Ovary (tissue), 9 donors: ENCODE data around the gene CELF6. TPM values are rescaled to one million over a fixed set of nuclear protein-coding genes. Genes with fewer than 3 reads are reported as not detected.
A peak's percentile ranks its signal among the peaks of the same experiment; 100 is the strongest.

Experiments used
- DNase-seq, 5 donors: peaks; one replicate each; pipeline ENCODE4 v3.0.0-alpha.2; 2019 to 2020
- H3K27ac ChIP-seq, 2 donors: fragments of 200-600 bp; one replicate each; pipeline versions ENCODE4 v1.5.1 to v1.8.0; 2019 to 2022
- H3K27me3 ChIP-seq: fragments of 200-600 bp; one replicate; pipeline ENCODE4 v1.8.0; 2022
- H3K36me3 ChIP-seq: fragments of 200-600 bp; sonication (generic); one replicate; pipeline ENCODE4 v1.5.1; 2019
- H3K4me1 ChIP-seq: one replicate; pipeline ENCODE4 v1.8.1; 2013; ENCODE audit warnings: mild to moderate bottlenecking, moderate library complexity; ENCODE audit not compliant: insufficient read depth
- H3K4me3 ChIP-seq: fragments of 200-600 bp; sonication (generic); one replicate; pipeline ENCODE4 v1.5.1; 2017
- H3K9me3 ChIP-seq, 2 donors: fragments of 200-600 bp in 1 of 2; sonication (generic) in 1 of 2; one replicate each; pipeline versions ENCODE4 v1.5.1 to v1.8.1; 2013 to 2019; ENCODE audit warnings: mild to moderate bottlenecking in 1 of 2, moderate library complexity in 1 of 2
- CTCF ChIP-seq, 3 donors: fragments of 450-650 bp in 2 of 3; fragments of 200-600 bp in 1 of 3; IDR thresholded peaks; one replicate each; pipeline versions ENCODE4 v1.5.1 to v1.8.0; 2016 to 2022; ENCODE audit warnings: antibody characterized with exemption in 3 of 3, mild to moderate bottlenecking in 1 of 3
- EP300 ChIP-seq: sonication (generic); formaldehyde crosslinking; IDR thresholded peaks from one replicate; pipeline ENCODE4 v1.6.1; 2017; ENCODE audit warnings: antibody characterized with exemption
- POLR2A ChIP-seq: fragments of 450-650 bp; IDR thresholded peaks from one replicate; pipeline ENCODE4 v1.6.1; 2017; ENCODE audit warnings: antibody characterized with exemption, mild to moderate bottlenecking, moderate library complexity
- WGBS, 3 donors: extraction: QIAGEN DNeasy Blood & Tissue Kit in 1 of 3; methylation state at CpG; one replicate each; pipeline versions ENCODE4 v1.1.5 to v1.1.7; 2013 to 2017; 5-methylcytosine and 5-hydroxymethylcytosine counted together
- intact Hi-C, 4 donors: fragments of 100-400 bp; cut with DNase I; formaldehyde crosslinking; loops; one replicate each; pipeline versions ENCODE4 v1.11.0 to v1.15.1; 2022 to 2023
- polyA plus RNA-seq, 2 donors: library from polyadenylated mRNA; stranded (reverse); fragments of 200-250 nt in 1 of 2; fragments of 350-450 nt in 1 of 2; fragmentation: Illumina TruSeq in 1 of 2; extraction: RNeasy Lipid Tissue Mini Kit (QIAGEN cat#74804) in 1 of 2; gene quantifications; one replicate each; pipeline ENCODE4 v1.2.3, GENCODE V29; 2013 to 2014
- total RNA-seq, 7 donors: library from RNA; depleted of rRNA in 2 of 7; stranded (reverse); fragments of >200 nt in 2 of 7; fragmentation: NEBNext Ultra II Directional in 3 of 7; extraction: Animal tissue kit (Norgen Biotek cat#: 25700) in 3 of 7; gene quantifications; one replicate each; pipeline versions ENCODE4 v1.1.0 to v1.2.4, GENCODE V29; 2016 to 2023
- donor health status: DM: no; HTN: no; CAD: no; lungs with moderate emphysema.
- donor health status: DM: no; HTN: no; CAD: no.
- donor health status: Bipolar disorder and iron deficiency.
- donor health status: DM: yes; HTN: yes; CAD: no.
- donor health status: DM: no; HTN: no; CAD: no.
- donor health status: DM: yes; HTN: yes; CAD: no.

CELF6 gene
- total and polyA plus RNA-seq, 9 donors: 3.2 to 8.5 (median 4.7) TPM

- Histone ChIP-seq H3K27ac (peak overlapping the region; percentile 92 to 96), H3K4me3 (peak overlapping the region; percentile 76), H3K27me3 (no peaks in the 10 kb centered on the region), H3K4me1 (peaks cover 6% of the 10 kb centered on the region), H3K36me3 (no peaks in the 10 kb centered on the region), H3K9me3 (no peaks in the 10 kb centered on the region)
- TF ChIP-seq EP300: no peak
- no peak for TF ChIP-seq CTCF (IDR thresholded peaks at IDR 0.05)
- no peak for TF ChIP-seq POLR2A
- DNase-seq: no peak
- WGBS, 3 donors: 13 to 29% (median 17%) methylated on average over 10 of the region's 10 CpGs
- intact Hi-C loops: loop anchor here in 3 of 4 donors (2.0 to 5.0 kb wide), 4 partner anchors 41 to 1364 kb away; partner anchors contain the start of genes PKM (in 2 of the 3) and ARIH1 (in 1 of the 3)
These were observed 47.0 kb downstream of the CELF6 start for GRCh38 chr15:72272997-72273352.

- TF ChIP-seq CTCF (IDR thresholded peaks at IDR 0.05) (peak; percentile 61 to 82 (median 78)), POLR2A (no peak)
- Histone ChIP-seq H3K4me1 (peaks cover 6% of the 10 kb centered on the region), H3K27me3 (no peaks in the 10 kb centered on the region), H3K36me3 (no peaks in the 10 kb centered on the region), H3K9me3 (no peaks in the 10 kb centered on the region), H3K27ac (peak within 1 kb of the TSS; percentile 92 to 96), H3K4me3 (peak within 1 kb of the TSS; percentile 76)
- 0 to 1% (median 0%) methylated on average over 41 to 82 of the region's 82 CpGs for WGBS, 3 donors
- DNase-seq: peak; percentile 98 to 99 (median 99)
- intact Hi-C loops: loop anchor here in 3 of 4 donors (2.0 to 5.0 kb wide), 4 partner anchors 40 to 1365 kb away; partner anchors contain the start of genes PKM (in 2 of the 3) and ARIH1 (in 1 of the 3)
These were observed 47.6 kb downstream of the CELF6 start, which contains the start of gene PARP6 for GRCh38 chr15:72272213-72272996. TSS of gene PARP6 (minus strand) at chr15:72272554. CDS start at chr15:72267477, 5,077 bp downstream.

- no peak for TF ChIP-seq EP300
- TF ChIP-seq CTCF (IDR thresholded peaks at IDR 0.05): no peak
- no peak for TF ChIP-seq POLR2A
- peak overlapping the region; percentile 92 to 96 for H3K27ac ChIP-seq
- no peaks in the 10 kb centered on the region for H3K27me3 ChIP-seq
- DNase-seq: no peak
- no peaks in the 10 kb centered on the region for H3K9me3 ChIP-seq
- peaks cover 6% of the 10 kb centered on the region for H3K4me1 ChIP-seq
- WGBS, 3 donors: 2 to 3% (median 3%) methylated on average over 13 of the region's 13 CpGs
- intact Hi-C loops: loop anchor here in 3 of 4 donors (2.0 to 5.0 kb wide), 4 partner anchors 40 to 1365 kb away; partner anchors contain the start of genes PKM (in 2 of the 3) and ARIH1 (in 1 of the 3)
- no peaks in the 10 kb centered on the region for H3K36me3 ChIP-seq
- H3K4me3 ChIP-seq: peak overlapping the region; percentile 76
These were observed 48.1 kb downstream of the CELF6 start for GRCh38 chr15:72271895-72272212.

GRCh38 chr15:72271221-72271620, 48.7 kb downstream of the CELF6 start:
- TF ChIP-seq POLR2A (no peak), CTCF (IDR thresholded peaks at IDR 0.05) (no peak), EP300 (no peak)
- WGBS, 3 donors: 58 to 70% (median 61%) methylated on average over 4 of the region's 4 CpGs
- intact Hi-C loops: loop anchor here in 2 of 4 donors (5.0 kb wide), 3 partner anchors 39 to 1366 kb away; partner anchors contain the start of genes ARIH1 (in 1 of the 2) and PKM (in 1 of the 2)
- Histone ChIP-seq H3K4me3 (no peak overlapping the region), H3K36me3 (no peaks in the 10 kb centered on the region), H3K9me3 (no peaks in the 10 kb centered on the region), H3K27me3 (no peaks in the 10 kb centered on the region), H3K4me1 (peaks cover 6% of the 10 kb centered on the region), H3K27ac (no peak overlapping the region)
- DNase-seq: no peak
